GM12878 (cell line): ENCODE data around the gene KLHL20.
"Not testable (repeated sequence)": the region's sequence is repeated elsewhere in the genome, so short reads cannot be mapped to it uniquely, and the experiment has no call there.

Source experiments
- YY1 ChIP-seq: IDR thresholded peaks from 2 replicates; pipeline ENCODE4 v1.6.1; 2011; ENCODE audit warnings: low read depth, mild to moderate bottlenecking, low read length
- TF ChIP-seq, protein P1 (sequence below), 3 experiments: IDR thresholded peaks in 2 of 3; conservative IDR thresholded peaks in 1 of 3; 2 replicates each; pipeline ENCODE4 v1.5.1; 2011; ENCODE audit warnings: low read depth in 3 of 3, low read length in 3 of 3, mild to moderate bottlenecking in 3 of 3, control low read depth in 2 of 3, moderate library complexity in 2 of 3, inconsistent platforms in 1 of 3, mixed read lengths in 1 of 3; ENCODE audit not compliant: control insufficient read depth in 2 of 3, insufficient read depth in 1 of 3; ENCODE audit errors: extremely low read depth in 1 of 3

DNA sequence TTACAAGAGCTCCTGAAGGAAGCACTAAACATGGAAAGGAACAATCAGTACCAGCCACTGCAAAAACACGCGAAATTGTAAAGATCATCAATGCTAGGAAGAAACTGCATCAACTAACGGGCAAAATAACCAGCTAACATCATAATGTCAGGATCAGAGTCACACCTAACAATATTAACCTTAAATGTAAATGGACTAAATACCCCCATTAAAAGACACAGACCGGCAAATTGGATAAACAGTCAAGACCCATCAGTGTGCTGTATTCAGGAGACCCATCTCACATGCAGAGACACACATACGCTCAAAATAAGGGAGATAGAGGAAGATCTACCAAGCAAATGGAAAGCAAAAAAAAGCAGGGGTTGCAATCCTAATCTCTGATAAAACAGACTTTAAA lies 98.9 kb downstream of the KLHL20 start:
- TF ChIP-seq, protein P1, sequence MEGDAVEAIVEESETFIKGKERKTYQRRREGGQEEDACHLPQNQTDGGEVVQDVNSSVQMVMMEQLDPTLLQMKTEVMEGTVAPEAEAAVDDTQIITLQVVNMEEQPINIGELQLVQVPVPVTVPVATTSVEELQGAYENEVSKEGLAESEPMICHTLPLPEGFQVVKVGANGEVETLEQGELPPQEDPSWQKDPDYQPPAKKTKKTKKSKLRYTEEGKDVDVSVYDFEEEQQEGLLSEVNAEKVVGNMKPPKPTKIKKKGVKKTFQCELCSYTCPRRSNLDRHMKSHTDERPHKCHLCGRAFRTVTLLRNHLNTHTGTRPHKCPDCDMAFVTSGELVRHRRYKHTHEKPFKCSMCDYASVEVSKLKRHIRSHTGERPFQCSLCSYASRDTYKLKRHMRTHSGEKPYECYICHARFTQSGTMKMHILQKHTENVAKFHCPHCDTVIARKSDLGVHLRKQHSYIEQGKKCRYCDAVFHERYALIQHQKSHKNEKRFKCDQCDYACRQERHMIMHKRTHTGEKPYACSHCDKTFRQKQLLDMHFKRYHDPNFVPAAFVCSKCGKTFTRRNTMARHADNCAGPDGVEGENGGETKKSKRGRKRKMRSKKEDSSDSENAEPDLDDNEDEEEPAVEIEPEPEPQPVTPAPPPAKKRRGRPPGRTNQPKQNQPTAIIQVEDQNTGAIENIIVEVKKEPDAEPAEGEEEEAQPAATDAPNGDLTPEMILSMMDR (IDR thresholded peaks at IDR 0.05 in 2 of 3, conservative IDR thresholded peaks at IDR 0.05 in 1 of 3; ENCODE audit: control insufficient read depth in 2 of 3, extremely low read depth in 1 of 3, insufficient read depth in 1 of 3, low read depth in 3 of 3, low read length in 3 of 3): not testable (repeated sequence)
- TF ChIP-seq YY1: not testable (repeated sequence)
